D721Med (cell line): ENCODE results near the gene ACAP1.

Experiments used
- DNase-seq: peaks from one replicate; pipeline ENCODE4 v3.0.0; 2011; ENCODE audit warnings: low spot score; ENCODE audit not compliant: insufficient read length
- FAIRE-seq: peaks from 2 replicates; lab custom pipeline; 2011; peaks lifted over from hg19 to GRCh38; lab: Jason Lieb, UNC
- CTCF ChIP-seq: IDR thresholded peaks from 2 replicates; pipeline ENCODE4 v1.5.1; 2012; ENCODE audit warnings: mild to moderate bottlenecking, control low read depth; ENCODE audit not compliant: insufficient read depth; ENCODE audit errors: missing control alignments

ACAP1 gene

GRCh38 chr17:7313088-7313889 is 23.0 kb upstream of the ACAP1 start:
- TF ChIP-seq CTCF = no peak
- DNase-seq (no peak), FAIRE-seq (no peak)

GRCh38 chr17:7313890-7314718 is 22.2 kb upstream of the ACAP1 start:
- no peak for DNase-seq
- no peak for TF ChIP-seq CTCF
- no peak for FAIRE-seq

DNA sequence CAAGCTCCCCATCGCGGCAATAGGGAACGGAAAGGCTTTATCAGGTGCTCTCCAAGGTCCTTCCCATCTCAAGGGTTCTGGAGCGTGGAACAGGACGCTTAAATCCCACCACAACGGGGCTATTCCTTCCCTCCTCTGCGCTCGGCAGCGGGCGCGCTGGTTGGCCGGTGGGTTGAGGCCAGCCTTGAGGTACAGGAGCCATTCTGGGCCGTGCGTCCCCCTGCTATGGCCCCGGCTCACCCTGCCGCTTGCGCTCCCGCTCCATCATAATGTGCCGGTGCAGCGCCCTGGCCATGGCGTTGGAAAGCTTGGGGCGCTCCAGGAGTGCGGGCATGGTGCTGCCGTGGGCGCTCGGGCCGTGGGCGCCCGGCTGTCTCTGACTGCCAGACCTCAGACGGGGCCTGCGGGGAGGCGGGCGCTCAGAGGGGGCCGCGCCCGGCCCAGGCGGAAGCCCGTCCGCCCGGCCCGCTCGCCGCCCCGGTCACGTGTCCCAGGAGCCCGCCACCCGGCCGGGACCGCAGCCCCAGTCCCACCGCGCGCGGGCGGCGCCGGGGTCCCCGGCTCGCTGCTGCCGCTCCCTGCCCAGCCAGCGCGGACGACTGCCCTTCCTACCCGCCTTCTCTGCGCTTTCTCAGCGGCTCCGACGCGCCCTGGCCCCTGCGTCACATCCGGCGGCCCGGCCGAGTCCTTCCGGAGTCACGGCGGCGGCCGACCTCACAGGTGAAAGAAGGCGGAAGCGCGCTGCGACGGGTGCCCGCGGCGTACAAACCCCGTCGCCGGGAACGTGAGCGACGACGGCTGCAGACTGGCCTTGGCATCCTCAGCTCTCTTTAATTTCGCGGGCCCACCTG is 21.4 kb upstream of the ACAP1 start, which contains the start of gene GPS2:
GPS2 (minus strand) TSS at position 642 of the 851 bp plus-strand sequence; CDS start at position 334, 308 bp downstream.
- DNase-seq = peak; percentile 98
- no peak for TF ChIP-seq CTCF
- FAIRE-seq = no peak

- DNase-seq = no peak
- TF ChIP-seq CTCF = no peak
Observed at GRCh38 chr17:7315570-7316235, 20.6 kb upstream of the ACAP1 start.

DNA sequence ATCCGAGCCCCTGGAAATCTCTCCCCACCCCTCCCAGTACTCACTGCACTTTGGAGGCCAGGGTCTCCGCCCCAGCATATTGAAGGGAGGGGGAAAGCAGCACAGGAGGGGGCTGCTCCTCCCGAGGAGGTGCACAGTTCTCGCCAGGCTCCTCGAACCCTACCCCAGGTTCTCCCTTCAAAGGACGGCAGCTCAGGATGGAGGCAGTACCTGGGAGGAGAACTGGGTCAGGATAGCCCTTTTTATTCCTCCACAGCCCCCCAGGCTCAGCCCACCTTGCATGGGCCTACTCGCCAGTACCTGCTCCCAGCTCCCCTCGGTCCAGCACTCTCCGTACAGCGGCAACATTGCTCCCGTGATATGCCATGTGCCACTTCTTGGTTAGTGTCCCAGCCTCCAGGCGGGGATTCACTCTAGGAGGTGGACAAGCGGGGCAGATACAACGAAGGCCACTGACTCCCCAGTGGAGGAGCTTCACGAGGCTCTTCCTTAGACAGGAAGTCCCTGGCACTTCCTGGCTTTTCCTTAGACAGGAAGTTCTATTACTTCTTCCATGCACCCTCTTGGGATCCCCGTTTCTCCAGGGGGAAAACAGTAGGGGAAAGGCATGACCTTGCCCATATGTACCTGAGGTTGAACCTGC is 19.0 kb upstream of the ACAP1 start:
- no peak for TF ChIP-seq CTCF
- DNase-seq = no peak
- no peak for FAIRE-seq

More at GRCh38 chr17:7315570-7316235, 20.6 kb upstream of the ACAP1 start:
- FAIRE-seq = no peak
